Measurements from ENCODE around the gene TRPV4. TPM values are rescaled to one million over a fixed set of nuclear protein-coding genes. Genes with fewer than 3 reads are reported as not detected.

Gene TRPV4
- total and polyA plus RNA-seq, 9 of the 15 experiments (the other 6 are each of a cell fraction or from before 2014, with no cell fraction given) = 0.13 TPM; not detected in 8

DNA sequence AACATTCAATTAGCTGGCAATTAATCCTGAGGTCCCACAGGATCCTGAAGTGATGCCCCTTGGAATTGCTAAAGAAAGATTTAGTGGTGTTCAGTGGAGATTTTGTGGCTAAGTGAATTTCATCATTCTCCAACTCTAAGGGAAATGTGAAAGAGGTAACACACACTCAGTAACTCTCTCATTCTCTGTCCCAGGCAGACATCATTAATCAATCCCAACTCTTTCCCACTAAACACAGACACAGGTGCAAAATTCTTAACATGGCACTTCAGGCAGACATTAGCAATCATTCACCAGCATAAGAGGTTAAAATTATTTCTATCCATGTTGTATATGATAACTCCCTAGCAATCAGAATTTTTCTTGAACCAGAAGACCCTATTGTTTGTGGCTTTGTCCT lies 40.2 kb downstream of the TRPV4 start:
- FAIRE-seq = no peak
- no peaks in the 10 kb centered on the region; a peak in 1 of 5 replicates for H3K4me1 ChIP-seq (replicated peaks in 1 of 2; ENCODE audit: control insufficient read depth in 2 of 2, insufficient read depth in 2 of 2, low read length in 2 of 2)
- no peak overlapping the region for H3K27ac ChIP-seq (ENCODE audit: extremely low read depth, low read depth, low read length)
- TF ChIP-seq SUPT5H (IDR thresholded peaks at IDR 0.05) = no peak
- TF ChIP-seq, protein P1, sequence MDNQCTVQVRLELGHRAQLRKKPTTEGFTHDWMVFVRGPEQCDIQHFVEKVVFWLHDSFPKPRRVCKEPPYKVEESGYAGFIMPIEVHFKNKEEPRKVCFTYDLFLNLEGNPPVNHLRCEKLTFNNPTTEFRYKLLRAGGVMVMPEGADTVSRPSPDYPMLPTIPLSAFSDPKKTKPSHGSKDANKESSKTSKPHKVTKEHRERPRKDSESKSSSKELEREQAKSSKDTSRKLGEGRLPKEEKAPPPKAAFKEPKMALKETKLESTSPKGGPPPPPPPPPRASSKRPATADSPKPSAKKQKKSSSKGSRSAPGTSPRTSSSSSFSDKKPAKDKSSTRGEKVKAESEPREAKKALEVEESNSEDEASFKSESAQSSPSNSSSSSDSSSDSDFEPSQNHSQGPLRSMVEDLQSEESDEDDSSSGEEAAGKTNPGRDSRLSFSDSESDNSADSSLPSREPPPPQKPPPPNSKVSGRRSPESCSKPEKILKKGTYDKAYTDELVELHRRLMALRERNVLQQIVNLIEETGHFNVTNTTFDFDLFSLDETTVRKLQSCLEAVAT (IDR thresholded peaks at IDR 0.05) = peak in 1 of 2 experiments; percentile 72; a peak in 1 of 4 replicates
- TF ChIP-seq ZBTB17 (CRISPR knock-in tag; IDR thresholded peaks at IDR 0.05) = peak; percentile 91
- TF ChIP-seq ZNF23 (CRISPR knock-in tag; IDR thresholded peaks at IDR 0.05) = peak; percentile 61; the same call in 1 of the 2 replicates
- CTCF ChIA-PET (ENCODE audit: low intra/inter-chr PET ratio) = no interaction called here
- no peak for ATAC-seq
- intact Hi-C loops (cut with micrococcal nuclease) (no loop called here), in situ Hi-C loops (cut with MboI) (no loop called here)
- H3K9me1 ChIP-seq (ENCODE audit: control insufficient read depth, insufficient read depth, low read length) = no peaks in the 10 kb centered on the region
- no peak overlapping the region for H2AFZ ChIP-seq (ENCODE audit: low read depth, low read length)
- POLR2A ChIA-PET = interaction anchor here (0.7 to 1.5 kb wide), 2 partner anchors 11 to 46 kb away, joined by 3 to 6 read pairs; no protein-coding TSS in a partner anchor
- H3K36me3 ChIP-seq (ENCODE audit: control insufficient read depth, insufficient read depth, low read length) = no peaks in the 10 kb centered on the region
- 0 out of 2 replicates have a peak, but pooled peaks cover 3% of the 10 kb centered on the region for H4K20me1 ChIP-seq (replicated peaks; ENCODE audit: control insufficient read depth, insufficient read depth, low read length)
- H3K9me3 ChIP-seq (replicated peaks; ENCODE audit: control insufficient read depth, insufficient read depth, low read depth, low read length) = no peaks in the 10 kb centered on the region; the same call in 1 of the 2 replicates
- H3K27me3 ChIP-seq (ENCODE audit: control insufficient read depth in 2 of 2, insufficient read depth in 2 of 2, low read length in 2 of 2) = peaks cover 13 to 56% of the 10 kb centered on the region in 2 experiments
- H3K9ac ChIP-seq (ENCODE audit: insufficient read depth in 1 of 2, low read depth in 2 of 2, low read length in 2 of 2) = no peak overlapping the region
- no peak overlapping the region for H3K4me2 ChIP-seq (ENCODE audit: insufficient read depth, low read length)
- no peaks in the 10 kb centered on the region for H3K79me2 ChIP-seq (ENCODE audit: control insufficient read depth, insufficient read depth, low read length)
- BruUV-seq (replicated peaks) = no TSS peak
- no peak overlapping the region for H3K4me3 ChIP-seq
- DNase-seq (ENCODE audit: extremely low read depth in 1 of 4, low spot score in 3 of 4) = no peak

DNA sequence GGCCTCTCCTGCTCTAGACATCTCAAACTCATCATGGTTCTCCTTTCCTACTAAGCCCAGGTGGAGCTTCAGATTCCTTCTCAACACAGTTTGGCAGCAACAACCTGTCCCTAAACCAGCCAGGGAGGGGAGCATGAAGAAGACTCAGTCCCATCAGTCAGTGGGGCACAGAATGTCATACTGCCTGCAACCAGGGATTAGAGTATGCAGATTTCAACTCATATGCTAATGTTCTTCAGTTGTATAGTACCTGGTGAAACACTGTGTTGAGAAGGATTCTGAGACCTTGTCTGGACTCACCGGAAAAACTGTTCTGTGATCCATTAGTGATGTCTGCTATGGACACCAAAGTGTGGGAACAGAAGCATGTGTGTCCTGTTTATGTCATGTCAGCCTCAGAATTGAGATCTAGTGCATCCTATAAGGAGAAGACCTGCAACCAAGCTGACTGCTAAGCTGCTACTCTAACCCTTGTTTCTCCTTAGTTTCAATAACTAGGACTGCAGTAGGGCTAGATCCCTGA lies 43.6 kb downstream of the TRPV4 start:
- no peak overlapping the region for H3K4me2 ChIP-seq (ENCODE audit: insufficient read depth, low read length)
- H3K79me2 ChIP-seq (ENCODE audit: control insufficient read depth, insufficient read depth, low read length) = no peaks in the 10 kb centered on the region
- peak; percentile 93 for TF ChIP-seq ZNF23 (CRISPR knock-in tag; IDR thresholded peaks at IDR 0.05)
- peak; percentile 97 for TF ChIP-seq ZBTB17 (CRISPR knock-in tag; IDR thresholded peaks at IDR 0.05)
- TF ChIP-seq, protein P2, sequence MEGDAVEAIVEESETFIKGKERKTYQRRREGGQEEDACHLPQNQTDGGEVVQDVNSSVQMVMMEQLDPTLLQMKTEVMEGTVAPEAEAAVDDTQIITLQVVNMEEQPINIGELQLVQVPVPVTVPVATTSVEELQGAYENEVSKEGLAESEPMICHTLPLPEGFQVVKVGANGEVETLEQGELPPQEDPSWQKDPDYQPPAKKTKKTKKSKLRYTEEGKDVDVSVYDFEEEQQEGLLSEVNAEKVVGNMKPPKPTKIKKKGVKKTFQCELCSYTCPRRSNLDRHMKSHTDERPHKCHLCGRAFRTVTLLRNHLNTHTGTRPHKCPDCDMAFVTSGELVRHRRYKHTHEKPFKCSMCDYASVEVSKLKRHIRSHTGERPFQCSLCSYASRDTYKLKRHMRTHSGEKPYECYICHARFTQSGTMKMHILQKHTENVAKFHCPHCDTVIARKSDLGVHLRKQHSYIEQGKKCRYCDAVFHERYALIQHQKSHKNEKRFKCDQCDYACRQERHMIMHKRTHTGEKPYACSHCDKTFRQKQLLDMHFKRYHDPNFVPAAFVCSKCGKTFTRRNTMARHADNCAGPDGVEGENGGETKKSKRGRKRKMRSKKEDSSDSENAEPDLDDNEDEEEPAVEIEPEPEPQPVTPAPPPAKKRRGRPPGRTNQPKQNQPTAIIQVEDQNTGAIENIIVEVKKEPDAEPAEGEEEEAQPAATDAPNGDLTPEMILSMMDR (IDR thresholded peaks at IDR 0.05 in 2 of 3, conservative IDR thresholded peaks at IDR 0.05 in 1 of 3; ENCODE audit: insufficient read depth in 2 of 3, low read depth in 1 of 3, low read length in 3 of 3) = no peak
- TF ChIP-seq, protein P1 (IDR thresholded peaks at IDR 0.05) = peak in 1 of 2 experiments; percentile 67; a peak in 2 of 4 replicates
- ChIA-PET POLR2A (no interaction called here), CTCF (ENCODE audit: low intra/inter-chr PET ratio) (no interaction called here)
- in situ Hi-C loops (cut with MboI) = no loop called here
- no peaks in the 10 kb centered on the region for H3K36me3 ChIP-seq (ENCODE audit: control insufficient read depth, insufficient read depth, low read length)
- FAIRE-seq = no peak
- no peaks in the 10 kb centered on the region for H3K9me1 ChIP-seq (ENCODE audit: control insufficient read depth, insufficient read depth, low read length)
- H2AFZ ChIP-seq (ENCODE audit: low read depth, low read length) = no peak overlapping the region
- BruUV-seq (replicated peaks) = no TSS peak
- no peak for ATAC-seq
- H4K20me1 ChIP-seq (replicated peaks; ENCODE audit: control insufficient read depth, insufficient read depth, low read length) = 0 out of 2 replicates have a peak, but pooled peaks cover 3% of the 10 kb centered on the region
- WGBS (ENCODE audit: insufficient coverage, low coverage, missing lambda C conversion rate) = 0% methylated on average over 1 of the region's 1 CpG
- H3K9ac ChIP-seq (ENCODE audit: insufficient read depth in 1 of 2, low read depth in 2 of 2, low read length in 2 of 2) = no peak overlapping the region
- intact Hi-C loops (cut with micrococcal nuclease) = no loop called here
- no peak overlapping the region for H3K4me3 ChIP-seq
- peaks cover 22 to 67% of the 10 kb centered on the region in 2 experiments for H3K27me3 ChIP-seq (ENCODE audit: control insufficient read depth in 2 of 2, insufficient read depth in 2 of 2, low read length in 2 of 2)
- H3K27ac ChIP-seq (ENCODE audit: extremely low read depth, low read depth, low read length) = no peak overlapping the region
- no peak for DNase-seq (ENCODE audit: extremely low read depth in 1 of 4, low spot score in 3 of 4)
- no peaks in the 10 kb centered on the region; the same call in 1 of the 2 replicates for H3K9me3 ChIP-seq (replicated peaks; ENCODE audit: control insufficient read depth, insufficient read depth, low read depth, low read length)
- H3K4me1 ChIP-seq (replicated peaks in 1 of 2; ENCODE audit: control insufficient read depth in 2 of 2, insufficient read depth in 2 of 2, low read length in 2 of 2) = peaks cover 0 to 4% of the 10 kb centered on the region in 2 experiments; a peak in 1 of 5 replicates
